Prostate gland (tissue), 2 donors: Measurements from ENCODE around the gene CELF1. TPM values are rescaled to one million over a fixed set of nuclear protein-coding genes. Genes with fewer than 3 reads are reported as not detected.

Source experiments
- DNase-seq: peaks from one replicate; pipeline ENCODE4 v3.0.0-alpha.2; 2019; ENCODE audit warnings: low spot score
- H3K27ac ChIP-seq, 2 donors: fragments of 200-600 bp; sonication (generic); 2 replicates each; pipeline ENCODE4 v1.5.1; 2017 to 2019
- H3K27me3 ChIP-seq: fragments of 200-600 bp; sonication (generic); replicated peaks from 2 replicates; pipeline ENCODE4 v1.5.1; 2019; ENCODE audit not compliant: insufficient read depth
- H3K36me3 ChIP-seq, 2 donors: fragments of 200-600 bp; sonication (generic); 1 replicate in 1 of 2; 2 replicates in 1 of 2; pipeline versions ENCODE4 v1.5.1 to v1.8.1; 2017 to 2019
- H3K4me1 ChIP-seq: fragments of 200-600 bp; sonication (generic); replicated peaks from 2 replicates; pipeline ENCODE4 v1.5.1; 2019
- H3K4me3 ChIP-seq, 2 donors: fragments of 200-600 bp; sonication (generic); 2 replicates each; pipeline ENCODE4 v1.5.1; 2017 to 2019
- H3K9me3 ChIP-seq: fragments of 200-600 bp; sonication (generic); 2 replicates; pipeline ENCODE4 v1.5.1; 2017
- POLR2A ChIP-seq: fragments of 450-650 bp; IDR thresholded peaks from one replicate; pipeline ENCODE4 v1.6.1; 2016; ENCODE audit warnings: antibody characterized with exemption, mild to moderate bottlenecking
- POLR2AphosphoS5 ChIP-seq: sonication (generic); formaldehyde crosslinking; IDR thresholded peaks from one replicate; pipeline ENCODE4 v1.6.1; 2017; ENCODE audit warnings: antibody characterized with exemption
- WGBS: methylation state at CpG from one replicate; pipeline ENCODE4 v1.1.5; 2018; 5-methylcytosine and 5-hydroxymethylcytosine counted together
- intact Hi-C: fragments of 100-400 bp; cut with DNase I; formaldehyde crosslinking; loops from one replicate; pipeline ENCODE4 v1.14.2; 2022
- total RNA-seq, 2 donors: library from RNA; depleted of rRNA; stranded (reverse); fragments of >200 nt; gene quantifications; one replicate each; pipeline ENCODE4 v1.1.0, GENCODE V29; 2016
- TF ChIP-seq, protein P1 (sequence below), 4 experiments: fragments of 200-600 bp in 2 of 4; fragments of 450-650 bp in 2 of 4; sonication (generic) in 2 of 4; IDR thresholded peaks; 1 replicate in 3 of 4; 2 replicates in 1 of 4; pipeline ENCODE4 v1.5.1; 2016 to 2019; ENCODE audit warnings: antibody characterized with exemption in 4 of 4, mild to moderate bottlenecking in 2 of 4, moderate library complexity in 2 of 4

Gene CELF1
- total RNA-seq, 2 donors from 2014 or later: 68.9 to 134 TPM

DNA sequence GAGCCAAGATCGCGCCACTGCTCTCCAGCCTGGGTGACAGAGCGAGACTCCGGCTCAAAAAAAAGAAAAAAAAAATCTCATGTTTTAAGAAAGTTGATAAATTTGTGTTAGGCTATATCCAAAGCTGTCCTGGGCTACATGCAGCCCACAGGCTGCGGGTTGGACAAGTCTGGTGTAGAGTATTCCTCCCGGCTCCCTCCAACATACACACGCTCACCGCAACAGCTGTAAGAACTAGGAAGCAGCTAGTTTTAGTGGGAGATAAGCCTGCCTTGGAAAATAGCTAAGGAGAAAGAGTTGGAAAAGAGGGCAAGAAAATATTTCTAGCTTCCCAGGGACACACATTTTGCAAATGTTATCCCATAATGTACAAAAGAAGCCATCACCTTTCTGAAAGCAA lies 46.6 kb downstream of the CELF1 start:
- H3K9me3 ChIP-seq: no peaks in the 10 kb centered on the region
- peaks cover 11% of the 10 kb centered on the region for H3K4me1 ChIP-seq
- no peaks in the 10 kb centered on the region for H3K27me3 ChIP-seq
- no peak overlapping the region for H3K27ac ChIP-seq
- intact Hi-C loops: no loop called here
- no peak overlapping the region for H3K4me3 ChIP-seq
- no peak for DNase-seq
- TF ChIP-seq POLR2A: no peak
- TF ChIP-seq, protein P1, sequence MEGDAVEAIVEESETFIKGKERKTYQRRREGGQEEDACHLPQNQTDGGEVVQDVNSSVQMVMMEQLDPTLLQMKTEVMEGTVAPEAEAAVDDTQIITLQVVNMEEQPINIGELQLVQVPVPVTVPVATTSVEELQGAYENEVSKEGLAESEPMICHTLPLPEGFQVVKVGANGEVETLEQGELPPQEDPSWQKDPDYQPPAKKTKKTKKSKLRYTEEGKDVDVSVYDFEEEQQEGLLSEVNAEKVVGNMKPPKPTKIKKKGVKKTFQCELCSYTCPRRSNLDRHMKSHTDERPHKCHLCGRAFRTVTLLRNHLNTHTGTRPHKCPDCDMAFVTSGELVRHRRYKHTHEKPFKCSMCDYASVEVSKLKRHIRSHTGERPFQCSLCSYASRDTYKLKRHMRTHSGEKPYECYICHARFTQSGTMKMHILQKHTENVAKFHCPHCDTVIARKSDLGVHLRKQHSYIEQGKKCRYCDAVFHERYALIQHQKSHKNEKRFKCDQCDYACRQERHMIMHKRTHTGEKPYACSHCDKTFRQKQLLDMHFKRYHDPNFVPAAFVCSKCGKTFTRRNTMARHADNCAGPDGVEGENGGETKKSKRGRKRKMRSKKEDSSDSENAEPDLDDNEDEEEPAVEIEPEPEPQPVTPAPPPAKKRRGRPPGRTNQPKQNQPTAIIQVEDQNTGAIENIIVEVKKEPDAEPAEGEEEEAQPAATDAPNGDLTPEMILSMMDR (IDR thresholded peaks at IDR 0.05): no peak
- TF ChIP-seq POLR2AphosphoS5: no peak
- WGBS: 84% methylated on average over 8 of the region's 8 CpGs
- no peaks in the 10 kb centered on the region for H3K36me3 ChIP-seq

GRCh38 chr11:47504910-47505309 lies 48.0 kb downstream of the CELF1 start:
- 89% methylated on average over 1 of the region's 1 CpG for WGBS
- TF ChIP-seq, protein P1 (IDR thresholded peaks at IDR 0.05): no peak
- no peak for TF ChIP-seq POLR2A
- no peak for TF ChIP-seq POLR2AphosphoS5
- no peaks in the 10 kb centered on the region for H3K9me3 ChIP-seq
- no peaks in the 10 kb centered on the region for H3K27me3 ChIP-seq
- no peak overlapping the region for H3K4me3 ChIP-seq
- H3K27ac ChIP-seq: no peak overlapping the region
- DNase-seq: no peak
- intact Hi-C loops: no loop called here
- peaks cover 11% of the 10 kb centered on the region for H3K4me1 ChIP-seq
- H3K36me3 ChIP-seq: no peaks in the 10 kb centered on the region

GRCh38 chr11:47503227-47503626 lies 49.7 kb downstream of the CELF1 start:
- no peak for DNase-seq
- TF ChIP-seq POLR2AphosphoS5 (no peak), POLR2A (no peak)
- Histone ChIP-seq H3K27ac (no peak overlapping the region), H3K9me3 (no peaks in the 10 kb centered on the region), H3K36me3 (no peaks in the 10 kb centered on the region), H3K4me1 (peaks cover 7% of the 10 kb centered on the region), H3K4me3 (no peak overlapping the region), H3K27me3 (no peaks in the 10 kb centered on the region)
- intact Hi-C loops: no loop called here

DNA sequence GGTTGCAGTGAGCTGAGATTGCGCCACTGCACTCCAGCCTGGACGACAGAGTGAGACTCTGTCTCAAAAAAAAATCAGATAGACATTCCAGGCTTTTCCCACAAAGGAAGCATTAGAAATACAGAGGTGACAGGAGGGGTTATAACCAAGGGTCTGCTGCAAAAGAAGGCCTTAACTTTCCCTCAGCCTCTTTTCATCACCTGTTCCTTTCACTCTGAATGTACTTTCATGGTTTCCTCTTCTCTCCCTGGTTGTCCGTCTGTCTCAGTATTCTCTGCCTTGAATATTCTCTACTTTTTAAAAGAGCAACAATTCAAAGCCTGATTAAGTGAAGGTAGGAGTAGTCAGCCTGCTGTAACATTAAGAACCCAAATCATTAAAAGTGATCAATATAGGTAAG lies 50.2 kb downstream of the CELF1 start:
- no peak overlapping the region for H3K27ac ChIP-seq
- intact Hi-C loops: no loop called here
- 80% methylated on average over 3 of the region's 3 CpGs for WGBS

DNA sequence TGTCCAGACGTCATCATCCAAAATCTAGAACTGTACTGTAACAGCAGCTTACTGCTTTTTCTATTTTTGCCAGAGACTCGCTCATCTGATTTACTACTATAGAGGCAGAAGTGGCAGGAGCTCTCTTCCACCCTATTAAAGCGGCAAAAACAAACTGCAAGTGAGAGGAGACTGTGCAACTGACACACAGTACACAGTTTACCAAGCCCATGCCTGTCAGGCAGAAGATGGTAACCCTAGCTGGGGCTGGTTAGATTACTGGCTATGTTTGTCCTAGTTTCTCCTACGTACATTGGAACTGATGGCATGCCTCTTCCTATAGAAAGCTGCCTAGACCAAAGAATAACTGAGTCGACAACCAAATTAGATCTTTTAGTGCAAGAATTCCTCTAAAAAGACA lies 51.8 kb downstream of the CELF1 start:
- DNase-seq: no peak
- Histone ChIP-seq H3K9me3 (no peaks in the 10 kb centered on the region), H3K4me1 (no peaks in the 10 kb centered on the region), H3K27ac (no peak overlapping the region), H3K27me3 (no peaks in the 10 kb centered on the region), H3K36me3 (no peaks in the 10 kb centered on the region), H3K4me3 (no peak overlapping the region)
- WGBS: 65% methylated on average over 5 of the region's 5 CpGs
- intact Hi-C loops: no loop called here
- TF ChIP-seq POLR2A (no peak), POLR2AphosphoS5 (no peak)
- TF ChIP-seq, protein P1 (IDR thresholded peaks at IDR 0.05): no peak

More for the DNA sequence above, 50.2 kb downstream of the CELF1 start:
- no peak for DNase-seq
- H3K4me1 ChIP-seq: peaks cover 7% of the 10 kb centered on the region
- H3K4me3 ChIP-seq: no peak overlapping the region
- H3K36me3 ChIP-seq: no peaks in the 10 kb centered on the region
- no peaks in the 10 kb centered on the region for H3K27me3 ChIP-seq
- H3K9me3 ChIP-seq: no peaks in the 10 kb centered on the region
- TF ChIP-seq, protein P1 (IDR thresholded peaks at IDR 0.05): no peak
- no peak for TF ChIP-seq POLR2AphosphoS5
- no peak for TF ChIP-seq POLR2A
